ENCODE measurements around the gene EZR.

Gene EZR

GRCh38 chr6:158863646-158864045 lies 44.5 kb upstream of the EZR start:
- no peaks in the 10 kb centered on the region for H3K27me3 ChIP-seq (ENCODE audit: control insufficient read depth, insufficient read depth, low read length)
- no peaks in the 10 kb centered on the region for H3K79me2 ChIP-seq
- H2AFZ ChIP-seq, result peak overlapping the region; percentile 73
- TF ChIP-seq, protein P1, sequence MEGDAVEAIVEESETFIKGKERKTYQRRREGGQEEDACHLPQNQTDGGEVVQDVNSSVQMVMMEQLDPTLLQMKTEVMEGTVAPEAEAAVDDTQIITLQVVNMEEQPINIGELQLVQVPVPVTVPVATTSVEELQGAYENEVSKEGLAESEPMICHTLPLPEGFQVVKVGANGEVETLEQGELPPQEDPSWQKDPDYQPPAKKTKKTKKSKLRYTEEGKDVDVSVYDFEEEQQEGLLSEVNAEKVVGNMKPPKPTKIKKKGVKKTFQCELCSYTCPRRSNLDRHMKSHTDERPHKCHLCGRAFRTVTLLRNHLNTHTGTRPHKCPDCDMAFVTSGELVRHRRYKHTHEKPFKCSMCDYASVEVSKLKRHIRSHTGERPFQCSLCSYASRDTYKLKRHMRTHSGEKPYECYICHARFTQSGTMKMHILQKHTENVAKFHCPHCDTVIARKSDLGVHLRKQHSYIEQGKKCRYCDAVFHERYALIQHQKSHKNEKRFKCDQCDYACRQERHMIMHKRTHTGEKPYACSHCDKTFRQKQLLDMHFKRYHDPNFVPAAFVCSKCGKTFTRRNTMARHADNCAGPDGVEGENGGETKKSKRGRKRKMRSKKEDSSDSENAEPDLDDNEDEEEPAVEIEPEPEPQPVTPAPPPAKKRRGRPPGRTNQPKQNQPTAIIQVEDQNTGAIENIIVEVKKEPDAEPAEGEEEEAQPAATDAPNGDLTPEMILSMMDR (IDR thresholded peaks at IDR 0.05), result no peak
- no peak overlapping the region for H3K9ac ChIP-seq
- no peak overlapping the region for H3K4me2 ChIP-seq (ENCODE audit: low read length)
- peaks cover 2% of the 10 kb centered on the region for H3K9me3 ChIP-seq (ENCODE audit: control insufficient read depth, low read length)
- no peak overlapping the region for H3K4me3 ChIP-seq (ENCODE audit: low read depth, low read length)
- no peaks in the 10 kb centered on the region for H3K36me3 ChIP-seq (ENCODE audit: control insufficient read depth, insufficient read depth, low read length)
- H3K4me1 ChIP-seq, result peaks cover 58% of the 10 kb centered on the region
- peak overlapping the region; percentile 99 for H3K27ac ChIP-seq

- Histone ChIP-seq H3K4me3 (ENCODE audit: low read depth, low read length) (no peak overlapping the region), H2AFZ (peak overlapping the region; percentile 31), H3K4me2 (ENCODE audit: low read length) (no peak overlapping the region), H3K36me3 (ENCODE audit: control insufficient read depth, insufficient read depth, low read length) (no peaks in the 10 kb centered on the region), H3K79me2 (no peaks in the 10 kb centered on the region), H3K4me1 (peaks cover 56% of the 10 kb centered on the region), H3K27ac (peak overlapping the region; percentile 53), H3K9me3 (ENCODE audit: control insufficient read depth, low read length) (no peaks in the 10 kb centered on the region), H3K9ac (no peak overlapping the region), H3K27me3 (ENCODE audit: control insufficient read depth, insufficient read depth, low read length) (no peaks in the 10 kb centered on the region)
- TF ChIP-seq, protein P1 (IDR thresholded peaks at IDR 0.05), result no peak
These were observed 42.7 kb upstream of the EZR start for GRCh38 chr6:158861686-158862381.

- Histone ChIP-seq H3K4me1 (peaks cover 51% of the 10 kb centered on the region), H3K4me3 (ENCODE audit: low read depth, low read length) (no peak overlapping the region), H2AFZ (no peak overlapping the region), H3K27me3 (ENCODE audit: control insufficient read depth, insufficient read depth, low read length) (no peaks in the 10 kb centered on the region), H3K36me3 (ENCODE audit: control insufficient read depth, insufficient read depth, low read length) (no peaks in the 10 kb centered on the region), H3K79me2 (no peaks in the 10 kb centered on the region), H3K9me3 (ENCODE audit: control insufficient read depth, low read length) (no peaks in the 10 kb centered on the region), H3K4me2 (ENCODE audit: low read length) (no peak overlapping the region), H3K27ac (no peak overlapping the region), H3K9ac (no peak overlapping the region)
- TF ChIP-seq, protein P1 (IDR thresholded peaks at IDR 0.05), result no peak
These were observed 41.2 kb upstream of the EZR start for GRCh38 chr6:158860279-158860865.

DNA sequence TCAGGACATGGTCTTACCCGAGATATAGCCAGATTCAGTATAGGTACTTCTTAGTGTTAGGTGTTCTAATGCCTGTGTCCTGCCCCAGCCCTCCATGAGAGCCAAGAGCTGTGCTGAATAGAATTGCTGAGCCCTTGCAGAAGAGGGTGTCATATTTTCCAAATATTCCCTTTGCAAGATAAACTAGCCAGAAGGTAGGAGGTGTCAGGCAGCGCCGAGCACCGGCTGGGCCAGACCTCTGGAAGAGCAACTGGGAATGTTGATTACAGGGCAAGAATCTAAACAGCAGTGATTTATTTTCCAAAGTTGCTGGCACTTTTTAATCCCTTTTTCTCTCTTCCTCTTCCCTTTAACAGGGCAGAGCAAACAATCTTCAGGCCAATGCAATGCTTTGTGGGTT lies 37.1 kb upstream of the EZR start:
- Histone ChIP-seq H2AFZ (peak overlapping the region; percentile 31), H3K4me1 (peaks cover 44% of the 10 kb centered on the region), H3K9me3 (ENCODE audit: control insufficient read depth, low read length) (no peaks in the 10 kb centered on the region), H3K36me3 (ENCODE audit: control insufficient read depth, insufficient read depth, low read length) (no peaks in the 10 kb centered on the region), H3K4me2 (ENCODE audit: low read length) (no peak overlapping the region), H3K4me3 (ENCODE audit: low read depth, low read length) (no peak overlapping the region), H3K27me3 (ENCODE audit: control insufficient read depth, insufficient read depth, low read length) (no peaks in the 10 kb centered on the region), H3K9ac (no peak overlapping the region), H3K27ac (peak overlapping the region; percentile 95), H3K79me2 (no peaks in the 10 kb centered on the region)
- TF ChIP-seq, protein P1 (IDR thresholded peaks at IDR 0.05), result no peak
